SK-N-MC (cell line): Measurements from ENCODE around the gene PSMF1.

Experiments used
- DNase-seq: peaks from one replicate; pipeline ENCODE4 v3.0.0-alpha.2; 2011; ENCODE audit warnings: low read depth, low spot score
- H3K27ac ChIP-seq: fragments of 200-600 bp; sonication (generic); 2 replicates; pipeline ENCODE4 v1.5.1; 2016; ENCODE audit warnings: mixed run types
- H3K36me3 ChIP-seq: fragments of 200-600 bp; sonication (generic); 2 replicates; pipeline ENCODE4 v1.6.1; 2017; ENCODE audit warnings: antibody characterized with exemption, low read length, mixed read lengths; ENCODE audit not compliant: insufficient read depth
- H3K4me3 ChIP-seq: fragments of 200-600 bp; sonication (generic); 2 replicates; pipeline ENCODE4 v1.5.1; 2016
- H3K9ac ChIP-seq: fragments of 200-600 bp; sonication (generic); 2 replicates; pipeline ENCODE4 v1.8.0; 2017; ENCODE audit warnings: mixed run types, mixed read lengths; ENCODE audit not compliant: insufficient read length
- H3K9me3 ChIP-seq: fragments of 200-600 bp; sonication (generic); 2 replicates; pipeline ENCODE4 v1.6.1; 2017; ENCODE audit warnings: low read depth, mild to moderate bottlenecking, antibody characterized with exemption, low read length, moderate library complexity, mixed read lengths
- EZH2 ChIP-seq: fragments of 200-600 bp; sonication (generic); IDR thresholded peaks from one replicate; pipeline ENCODE4 v1.6.1; 2017; ENCODE audit warnings: antibody characterized with exemption
- FOXP2 ChIP-seq: optimal IDR thresholded peaks from 2 replicates; pipeline ENCODE3; 2011; ENCODE audit warnings: mild to moderate bottlenecking, moderate library complexity; ENCODE audit not compliant: insufficient read depth; ENCODE audit errors: extremely low read length, control extremely low read depth
- POLR2AphosphoS5 ChIP-seq: IDR thresholded peaks from 2 replicates; pipeline ENCODE4 v1.6.1; 2012; ENCODE audit warnings: mild to moderate bottlenecking, low read depth, low read length, borderline replicate concordance

Gene PSMF1, protein sequence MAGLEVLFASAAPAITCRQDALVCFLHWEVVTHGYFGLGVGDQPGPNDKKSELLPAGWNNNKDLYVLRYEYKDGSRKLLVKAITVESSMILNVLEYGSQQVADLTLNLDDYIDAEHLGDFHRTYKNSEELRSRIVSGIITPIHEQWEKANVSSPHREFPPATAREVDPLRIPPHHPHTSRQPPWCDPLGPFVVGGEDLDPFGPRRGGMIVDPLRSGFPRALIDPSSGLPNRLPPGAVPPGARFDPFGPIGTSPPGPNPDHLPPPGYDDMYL

GRCh38 chr20:1118336-1119127, at the start of gene PSMF1:
PSMF1 (plus strand) TSS chr20:1118602; CDS start chr20:1118774, 172 bp downstream.
- Histone ChIP-seq H3K9ac (peak within 1 kb of the TSS; percentile 86), H3K4me3 (peak within 1 kb of the TSS; percentile 98), H3K9me3 (no peaks in the 10 kb centered on the region), H3K36me3 (peaks cover 12% of the 10 kb centered on the region; the same call in 1 of the 2 replicates), H3K27ac (no peak within 1 kb of the TSS)
- TF ChIP-seq FOXP2, result peak; percentile 98
- peak; percentile 92 for TF ChIP-seq POLR2AphosphoS5
- no peak for TF ChIP-seq EZH2
- peak; percentile 39 for DNase-seq

DNA sequence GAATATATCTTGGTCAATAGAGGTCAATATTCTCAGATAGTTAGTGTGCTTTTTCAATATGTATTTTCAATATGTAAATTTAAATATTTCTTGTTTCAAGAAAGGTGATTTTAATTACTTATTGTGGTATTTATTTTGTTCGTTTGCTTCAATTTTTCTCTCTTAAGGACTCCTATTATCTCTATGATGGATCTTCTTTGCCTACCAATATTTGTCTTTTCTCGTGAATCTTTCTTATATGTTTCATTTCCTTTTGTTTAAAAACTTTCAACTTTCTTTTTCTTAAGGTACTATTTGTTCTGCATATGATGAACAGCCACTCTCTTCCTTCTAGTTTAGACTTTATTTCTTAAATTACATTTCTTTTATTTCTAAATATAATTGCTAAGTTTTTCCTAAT, 46.1 kb upstream of the PSMF1 start:
- no peak overlapping the region for H3K27ac ChIP-seq
- no peak for DNase-seq
- TF ChIP-seq EZH2 (no peak), FOXP2 (no peak), POLR2AphosphoS5 (no peak)

DNA sequence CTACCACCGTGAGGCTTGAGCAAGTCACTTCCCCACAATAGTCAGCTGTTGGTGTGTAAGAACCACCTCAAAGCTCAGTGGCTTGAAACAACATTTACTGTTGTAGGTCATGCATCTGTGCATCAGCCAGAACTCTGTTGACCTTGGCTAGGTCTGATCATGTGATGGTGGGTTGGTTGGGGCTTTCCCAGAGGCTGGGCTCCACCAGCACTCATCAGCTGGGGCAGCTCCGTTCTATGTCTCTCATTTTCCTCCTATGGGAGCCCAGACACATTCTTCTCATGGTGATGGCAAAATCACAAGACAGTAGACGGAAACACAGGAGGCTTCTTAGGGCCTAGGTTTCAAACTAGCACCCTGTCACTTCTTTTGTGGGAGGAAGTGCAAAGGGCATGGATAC, 42.8 kb upstream of the PSMF1 start:
- Histone ChIP-seq H3K9ac (no peak overlapping the region), H3K36me3 (no peaks in the 10 kb centered on the region), H3K9me3 (no peaks in the 10 kb centered on the region), H3K27ac (no peak overlapping the region), H3K4me3 (no peak overlapping the region)
- TF ChIP-seq POLR2AphosphoS5, result no peak
- no peak for TF ChIP-seq EZH2
- no peak for TF ChIP-seq FOXP2
- DNase-seq, result no peak

More for the DNA sequence above, 46.1 kb upstream of the PSMF1 start:
- no peak overlapping the region for H3K9ac ChIP-seq
- H3K9me3 ChIP-seq, result no peaks in the 10 kb centered on the region
- H3K36me3 ChIP-seq, result no peaks in the 10 kb centered on the region
- H3K4me3 ChIP-seq, result no peak overlapping the region

- TF ChIP-seq EZH2 (no peak), FOXP2 (no peak), POLR2AphosphoS5 (no peak)
- no peak for DNase-seq
- H3K4me3 ChIP-seq, result no peak overlapping the region
- no peaks in the 10 kb centered on the region for H3K9me3 ChIP-seq
- no peaks in the 10 kb centered on the region for H3K36me3 ChIP-seq
- no peak overlapping the region for H3K9ac ChIP-seq
- H3K27ac ChIP-seq, result no peak overlapping the region
Measured at GRCh38 chr20:1081891-1082290, 36.5 kb upstream of the PSMF1 start.

- H3K4me3 ChIP-seq, result no peak overlapping the region
- TF ChIP-seq EZH2 (no peak), POLR2AphosphoS5 (no peak), FOXP2 (no peak)
- no peaks in the 10 kb centered on the region for H3K36me3 ChIP-seq
- no peak overlapping the region for H3K27ac ChIP-seq
- H3K9ac ChIP-seq, result no peak overlapping the region
- H3K9me3 ChIP-seq, result no peaks in the 10 kb centered on the region
- DNase-seq, result no peak
Measured at GRCh38 chr20:1083431-1084080, 34.8 kb upstream of the PSMF1 start.

DNA sequence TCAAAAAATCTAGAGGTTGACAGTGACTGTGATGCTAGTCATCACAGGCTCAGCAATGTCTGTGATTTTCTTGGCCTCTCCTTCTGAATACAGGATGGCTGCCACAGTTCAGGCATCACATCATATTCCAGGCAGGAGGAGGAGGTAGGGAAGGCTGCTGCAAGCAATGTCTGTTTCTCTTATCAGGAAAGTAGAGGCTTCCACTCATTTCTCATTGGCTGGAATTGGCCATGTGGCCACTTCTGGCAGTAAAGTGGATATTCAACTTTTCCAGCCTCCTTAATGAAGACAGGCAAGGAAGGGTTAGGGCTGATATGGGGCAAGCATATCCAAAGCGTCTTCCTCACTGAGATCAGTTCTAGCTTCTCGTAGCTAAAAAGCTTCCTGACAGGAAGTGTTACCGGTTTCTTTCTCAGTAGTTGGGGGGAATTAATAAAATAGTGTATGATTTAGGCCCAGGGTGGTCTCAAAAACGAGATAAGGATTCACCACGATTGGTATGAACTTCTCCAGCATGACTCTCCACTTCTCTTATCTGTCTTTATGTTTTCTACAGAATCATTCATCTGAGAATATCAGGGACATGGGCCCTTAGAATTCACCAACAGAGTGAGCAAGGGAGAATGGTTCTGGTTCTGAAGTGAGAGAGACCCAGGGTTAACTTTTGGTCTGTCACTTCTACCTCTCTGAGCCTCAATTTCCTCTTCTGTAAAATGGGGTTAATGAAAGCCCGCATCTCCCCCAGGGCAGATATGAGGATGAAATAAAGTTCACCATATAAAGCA, 32.7 kb upstream of the PSMF1 start:
- Histone ChIP-seq H3K4me3 (no peak overlapping the region), H3K9me3 (no peaks in the 10 kb centered on the region), H3K9ac (no peak overlapping the region), H3K27ac (no peak overlapping the region), H3K36me3 (no peaks in the 10 kb centered on the region)
- no peak for DNase-seq
- TF ChIP-seq FOXP2 (no peak), EZH2 (no peak)

- H3K36me3 ChIP-seq, result no peaks in the 10 kb centered on the region
- no peak for TF ChIP-seq POLR2AphosphoS5
- no peak for TF ChIP-seq EZH2
- TF ChIP-seq FOXP2, result no peak
- H3K4me3 ChIP-seq, result no peak overlapping the region
- H3K27ac ChIP-seq, result no peak overlapping the region
- H3K9ac ChIP-seq, result no peak overlapping the region
- DNase-seq, result no peak
- H3K9me3 ChIP-seq, result no peaks in the 10 kb centered on the region
Measured at GRCh38 chr20:1086277-1087213, 31.9 kb upstream of the PSMF1 start.
